ENCODE results near the gene LTO1.
"Not testable (repeated sequence)": the region's sequence is repeated elsewhere in the genome, so short reads cannot be mapped to it uniquely, and the experiment has no call there.

LTO1 gene

DNA sequence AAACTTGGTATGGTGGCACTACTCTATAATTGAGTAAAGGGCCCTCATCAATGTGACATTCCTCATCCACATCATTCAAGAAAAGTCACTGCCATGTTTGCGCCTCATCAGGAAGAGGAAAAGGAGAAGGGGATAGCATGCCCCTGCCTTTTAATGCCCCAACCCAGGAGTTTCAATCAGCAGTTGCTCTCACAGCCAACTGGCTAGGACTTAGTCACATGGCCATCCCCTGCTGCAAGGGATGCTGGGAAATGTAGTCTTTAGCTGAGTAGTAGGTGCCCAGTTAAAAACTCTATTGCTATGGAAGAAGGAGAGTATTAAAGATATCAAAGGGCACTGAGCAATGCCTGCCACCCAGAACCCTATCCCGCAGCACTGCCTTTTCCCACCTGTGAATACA, 45.1 kb downstream of the LTO1 start:
- DNase-seq: no peak

DNA sequence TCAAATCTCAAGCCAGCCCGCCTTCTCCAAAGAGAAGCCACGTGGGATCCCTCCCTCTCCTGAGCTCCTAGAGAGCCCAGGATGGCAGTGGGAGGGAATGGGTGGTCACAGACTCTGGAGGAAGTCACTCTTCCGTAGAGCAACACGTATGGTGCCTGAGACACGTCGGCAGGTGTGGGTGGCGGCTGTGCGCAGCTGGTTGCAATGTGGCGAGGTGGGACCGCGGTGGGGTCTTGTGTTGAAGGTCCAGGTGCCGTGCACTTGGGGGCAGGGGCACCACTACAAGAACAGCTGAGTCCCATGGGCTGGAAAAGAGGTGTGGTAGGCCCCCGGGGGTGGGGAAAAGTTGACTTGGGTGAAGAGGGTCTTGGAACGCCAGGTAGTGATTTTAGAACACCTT, 47.6 kb downstream of the LTO1 start:
- DNase-seq: no peak

DNA sequence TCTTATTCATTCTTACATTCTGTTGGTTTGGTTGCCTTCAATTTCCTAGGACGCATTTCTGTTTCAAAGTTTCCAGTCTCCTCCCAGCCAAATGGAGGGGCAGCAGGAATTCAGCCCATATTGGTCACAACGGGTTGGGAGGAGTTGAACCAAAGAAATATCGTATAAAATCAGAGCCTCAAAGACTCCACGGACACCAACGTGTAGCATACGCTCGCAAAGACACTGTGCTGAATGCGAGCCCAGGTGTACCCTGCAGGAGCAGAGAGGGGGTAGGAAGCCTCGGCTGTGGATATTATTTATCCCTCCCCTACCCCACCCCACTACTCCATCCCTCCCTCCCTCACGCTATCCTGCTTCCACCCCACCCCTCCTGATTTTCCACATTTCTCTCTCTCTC, 49.7 kb downstream of the LTO1 start:
- DNase-seq: no peak

DNA sequence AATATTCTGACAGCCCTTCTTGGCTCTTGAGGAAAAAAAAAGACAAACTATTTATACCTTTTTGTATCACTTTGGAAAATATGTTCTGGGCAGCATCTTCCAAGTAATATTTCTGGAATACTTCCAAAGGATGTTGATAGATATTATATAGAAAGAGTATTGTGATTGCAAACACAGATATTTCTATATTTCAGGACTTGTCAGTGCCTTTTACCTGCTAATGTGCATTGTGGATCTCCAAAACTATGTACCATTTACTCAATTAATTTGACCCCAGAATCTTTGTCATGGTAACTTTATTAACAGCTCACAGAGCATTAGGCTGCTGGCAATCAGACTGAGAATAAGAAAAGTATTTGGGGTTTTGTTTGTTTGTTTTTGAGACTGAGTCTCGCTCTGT, 50.9 kb downstream of the LTO1 start:
- no peak for DNase-seq

DNA sequence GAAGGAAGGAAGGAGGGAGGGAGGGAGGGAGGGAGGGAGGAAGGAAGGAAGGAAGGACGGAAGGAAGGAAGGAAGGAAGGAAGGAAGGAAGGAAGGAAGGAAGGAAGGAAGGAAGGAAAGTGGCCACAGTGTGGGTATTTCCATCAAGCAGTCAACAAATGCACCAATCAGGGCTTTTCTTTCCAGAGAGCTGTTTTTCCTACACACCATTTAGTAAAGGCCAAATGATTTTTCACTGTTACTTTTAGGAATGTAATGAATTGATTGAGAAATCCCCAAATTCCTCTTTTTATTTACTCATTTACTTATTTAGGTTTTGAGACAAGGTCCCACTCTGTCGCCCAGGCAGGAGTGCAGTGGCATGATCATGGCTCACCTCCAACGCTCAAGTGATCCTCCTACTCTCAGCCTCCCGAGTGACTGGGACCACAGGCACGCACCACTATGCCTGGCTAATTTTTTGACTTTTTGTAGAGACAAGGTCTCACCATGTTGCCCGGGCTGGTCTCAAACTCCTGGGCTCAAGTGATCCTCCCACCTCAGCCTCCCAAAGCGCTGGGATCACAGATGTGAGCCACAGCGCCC, 53.0 kb downstream of the LTO1 start:
- not testable (repeated sequence) for DNase-seq

DNA sequence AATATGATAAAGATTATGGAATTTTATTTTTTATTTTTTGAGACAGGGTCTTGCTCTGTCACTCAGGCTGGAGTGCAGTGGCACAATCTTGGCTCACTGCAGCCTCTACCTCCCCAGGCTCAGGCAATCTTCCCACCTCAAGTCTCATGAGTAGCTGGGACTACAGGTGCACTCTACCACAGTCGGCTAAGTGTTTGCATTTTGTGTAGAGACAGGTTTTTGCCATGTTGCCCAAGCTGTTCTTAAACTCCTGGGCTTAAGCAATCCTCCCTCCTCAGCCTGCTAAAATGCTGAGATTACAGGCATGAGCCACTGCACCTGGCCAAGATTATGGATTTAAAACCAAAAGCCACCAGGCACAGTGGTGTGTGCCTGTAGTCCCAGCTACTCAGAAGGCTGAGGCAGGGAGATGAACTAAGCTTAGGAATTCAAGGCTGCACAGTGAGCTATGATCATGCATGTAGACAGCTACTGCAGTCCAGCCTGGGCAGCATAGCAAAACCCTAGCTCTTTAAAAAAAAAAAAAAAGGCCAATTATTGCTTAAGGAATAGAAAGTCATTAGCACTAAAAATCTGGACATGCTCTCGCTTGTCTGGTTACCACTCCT, 54.4 kb downstream of the LTO1 start:
- no peak for DNase-seq

DNA sequence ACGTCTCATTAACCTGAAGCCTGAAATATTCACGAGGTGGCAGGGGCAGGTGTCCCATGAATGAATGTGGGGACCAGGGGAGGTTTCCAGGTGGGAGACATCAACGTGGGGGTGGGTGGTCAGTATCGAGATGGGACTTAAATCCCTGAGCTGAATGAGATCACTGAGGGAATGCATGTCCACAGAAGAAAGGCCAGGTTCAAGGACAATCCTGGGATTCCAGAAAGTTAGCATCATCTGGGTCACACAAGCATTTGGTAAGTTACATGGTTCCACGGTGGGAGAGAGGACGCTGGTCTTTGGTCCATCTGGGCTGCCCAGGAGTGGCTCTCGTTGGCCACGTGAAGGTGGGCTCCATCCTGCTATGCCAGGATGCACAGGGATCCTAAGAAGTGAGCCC, 56.9 kb downstream of the LTO1 start:
- DNase-seq: no peak

DNA sequence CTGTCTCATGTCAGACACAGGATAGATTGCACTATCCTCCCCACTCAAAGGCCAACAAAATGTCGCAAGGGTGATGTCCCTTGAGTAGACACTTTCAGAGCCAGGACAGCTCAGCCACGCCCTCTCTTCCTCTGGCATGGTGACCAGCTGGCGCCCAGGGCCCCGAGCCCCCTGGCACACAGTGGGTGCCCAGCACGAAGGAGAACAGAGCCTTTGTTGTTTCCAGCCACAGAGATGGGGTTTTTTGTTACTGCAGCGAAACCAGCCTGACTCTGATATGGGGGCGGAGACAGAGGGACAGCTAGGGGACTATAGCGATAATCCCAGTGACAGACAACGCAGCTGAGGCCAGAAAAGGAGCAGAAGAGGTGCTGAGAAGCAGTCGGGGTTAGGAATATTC, 57.5 kb downstream of the LTO1 start:
- DNase-seq: no peak

DNA sequence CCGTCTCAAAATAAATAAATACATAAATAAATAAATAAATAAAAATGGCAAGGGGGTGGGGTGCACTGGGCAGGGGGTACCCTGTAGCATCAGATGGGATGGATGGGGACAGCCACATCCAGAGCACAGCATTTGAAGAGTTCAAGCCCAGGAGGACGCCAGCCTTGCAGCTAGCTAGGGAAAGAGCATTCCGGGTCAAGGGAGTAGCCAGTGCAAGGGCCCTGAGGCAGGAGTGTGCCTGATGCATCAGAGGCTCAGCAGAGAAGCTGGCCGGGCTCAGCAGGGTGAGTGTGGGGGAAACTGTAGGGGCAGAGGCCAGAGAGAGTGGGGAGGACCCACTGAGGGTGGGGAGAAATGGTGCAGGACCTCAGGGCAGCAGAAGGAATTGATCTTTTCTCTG, 57.9 kb downstream of the LTO1 start:
- DNase-seq: no peak
